GM19099 (cell line): Measurements from ENCODE around the gene TBC1D14.

Experiments used
- POLR2A ChIP-seq: IDR thresholded peaks from 3 replicates; pipeline ENCODE4 v1.6.1; 2011; ENCODE audit warnings: low read depth; ENCODE audit not compliant: insufficient read length; ENCODE audit errors: extremely low read depth

TBC1D14 gene

GRCh38 chr4:6913350-6913905 lies 3.8 kb downstream of the TBC1D14 start:
- TF ChIP-seq POLR2A: no peak

GRCh38 chr4:6914448-6914847 lies 4.8 kb downstream of the TBC1D14 start:
- no peak for TF ChIP-seq POLR2A

GRCh38 chr4:6915041-6916005 lies 5.7 kb downstream of the TBC1D14 start:
- no peak for TF ChIP-seq POLR2A

- no peak for TF ChIP-seq POLR2A
Measured at GRCh38 chr4:6916069-6916586, 6.5 kb downstream of the TBC1D14 start.

GRCh38 chr4:6916587-6917460 lies 7.2 kb downstream of the TBC1D14 start:
- TF ChIP-seq POLR2A: no peak

- TF ChIP-seq POLR2A: no peak
Measured at GRCh38 chr4:6917461-6918271, 8.0 kb downstream of the TBC1D14 start.

GRCh38 chr4:6918338-6918737 lies 8.7 kb downstream of the TBC1D14 start:
- TF ChIP-seq POLR2A: no peak

GRCh38 chr4:6920171-6920570 lies 10.5 kb downstream of the TBC1D14 start:
- no peak for TF ChIP-seq POLR2A

- TF ChIP-seq POLR2A: no peak
Measured at GRCh38 chr4:6923507-6923906, 13.9 kb downstream of the TBC1D14 start.

GRCh38 chr4:6924361-6924779 lies 14.7 kb downstream of the TBC1D14 start:
- TF ChIP-seq POLR2A: no peak

- no peak for TF ChIP-seq POLR2A
Measured at GRCh38 chr4:6925357-6925836, 15.8 kb downstream of the TBC1D14 start.

GRCh38 chr4:6926081-6926480 lies 16.5 kb downstream of the TBC1D14 start:
- no peak for TF ChIP-seq POLR2A

- no peak for TF ChIP-seq POLR2A
Measured at GRCh38 chr4:6926681-6927478, 17.3 kb downstream of the TBC1D14 start.
